HepG2 (cell line): ENCODE results near the gene DCC.

Source experiments
- ATF1 ChIP-seq: IDR thresholded peaks from 2 replicates; pipeline ENCODE4 v1.6.1; 2016; ENCODE audit warnings: mild to moderate bottlenecking, control low read depth
- CBFB ChIP-seq: sonication (generic); formaldehyde crosslinking; IDR thresholded peaks from 2 replicates; pipeline ENCODE4 v1.4.0; 2020; ENCODE audit warnings: missing genetic modification reagents
- GLI4 ChIP-seq: sonication (generic); formaldehyde crosslinking; IDR thresholded peaks from 2 replicates; pipeline ENCODE4 v1.5.1; 2020; ENCODE audit warnings: missing genetic modification reagents, mild to moderate bottlenecking, moderate library complexity, borderline replicate concordance
- KAT8 ChIP-seq: IDR thresholded peaks from 2 replicates; pipeline ENCODE4 v1.6.1; 2016; ENCODE audit warnings: missing genetic modification reagents, missing compliant biosample characterization
- MYC ChIP-seq: sonication (generic); formaldehyde crosslinking; IDR thresholded peaks from 2 replicates; pipeline ENCODE4 v1.9.0; 2021; ENCODE audit warnings: missing genetic modification reagents, borderline replicate concordance
- SIN3A ChIP-seq: IDR thresholded peaks from 2 replicates; pipeline ENCODE4 v1.6.1; 2011; ENCODE audit warnings: low read depth, mild to moderate bottlenecking, control low read depth, low read length, borderline replicate concordance
- TAF1 ChIP-seq: sonication (generic); formaldehyde crosslinking; IDR thresholded peaks from 2 replicates; pipeline ENCODE4 v1.4.0; 2020; ENCODE audit warnings: missing genetic modification reagents
- ZNF3 ChIP-seq: IDR thresholded peaks from 2 replicates; pipeline ENCODE4 v1.7.0; 2017; ENCODE audit warnings: inconsistent platforms

GRCh38 chr18:52442686-52443085 is 102.7 kb downstream of the DCC start:
- TF ChIP-seq ZNF3 (no peak), KAT8 (CRISPR knock-in tag) (no peak), GLI4 (CRISPR knock-in tag) (no peak), SIN3A (no peak), TAF1 (CRISPR knock-in tag) (no peak), MYC (CRISPR knock-in tag) (no peak), ATF1 (CRISPR knock-in tag) (no peak), CBFB (CRISPR knock-in tag) (no peak)
